SK-N-SH (cell line): ENCODE results near the gene ATP6V1B1.

Source experiments
- CTCF ChIP-seq: fragments of 200-600 bp; sonication (generic); IDR thresholded peaks from 2 replicates; pipeline ENCODE4 v1.6.1; 2017; ENCODE audit warnings: antibody characterized with exemption, mild to moderate bottlenecking, moderate library complexity
- EZH2phosphoT487 ChIP-seq: fragments of 200-600 bp; sonication (generic); IDR thresholded peaks from 2 replicates; pipeline ENCODE4 v1.6.1; 2017; ENCODE audit warnings: low read depth, mixed run types, mild to moderate bottlenecking, antibody characterized with exemption, moderate library complexity, borderline replicate concordance
- FOXJ3 ChIP-seq: sonication (generic); formaldehyde crosslinking; IDR thresholded peaks from 2 replicates; pipeline ENCODE4 v1.5.1; 2020; ENCODE audit warnings: mild to moderate bottlenecking, missing genetic modification reagents
- FOXM1 ChIP-seq: IDR thresholded peaks from 2 replicates; pipeline ENCODE4 v1.4.0; 2012; ENCODE audit warnings: low read depth, mild to moderate bottlenecking
- GABPA ChIP-seq: IDR thresholded peaks from 2 replicates; pipeline ENCODE4 v1.4.0; 2012; ENCODE audit warnings: low read depth, mild to moderate bottlenecking
- JUND ChIP-seq: IDR thresholded peaks from 2 replicates; pipeline ENCODE4 v1.4.0; 2012
- MAX ChIP-seq: IDR thresholded peaks from 2 replicates; pipeline ENCODE4 v1.4.0; 2012; ENCODE audit warnings: low read depth
- POLR2AphosphoS5 ChIP-seq: IDR thresholded peaks from 2 replicates; pipeline ENCODE4 v1.6.1; 2012; ENCODE audit warnings: low read depth, low read length
- RFX5 ChIP-seq: IDR thresholded peaks from 2 replicates; pipeline ENCODE4 v1.6.1; 2012; ENCODE audit warnings: mild to moderate bottlenecking, improper control_type of control experiment, low read length
- USF1 ChIP-seq: IDR thresholded peaks from 2 replicates; pipeline ENCODE4 v1.4.0; 2012; ENCODE audit warnings: low read depth, borderline replicate concordance
- USF2 ChIP-seq: fragments of 150-350 bp; IDR thresholded peaks from 2 replicates; pipeline ENCODE4 v1.6.1; 2017; ENCODE audit warnings: antibody characterized with exemption, low read length, low read depth, borderline replicate concordance
- YY1 ChIP-seq: IDR thresholded peaks from 2 replicates; pipeline ENCODE4 v1.4.0; 2012; ENCODE audit warnings: low read depth, mild to moderate bottlenecking
- TF ChIP-seq, protein P1 (sequence below): IDR thresholded peaks from 2 replicates; pipeline ENCODE4 v1.6.1; 2012; ENCODE audit warnings: mild to moderate bottlenecking, low read depth, low read length, moderate library complexity

- TF ChIP-seq POLR2AphosphoS5, result no peak
- TF ChIP-seq, protein P1, sequence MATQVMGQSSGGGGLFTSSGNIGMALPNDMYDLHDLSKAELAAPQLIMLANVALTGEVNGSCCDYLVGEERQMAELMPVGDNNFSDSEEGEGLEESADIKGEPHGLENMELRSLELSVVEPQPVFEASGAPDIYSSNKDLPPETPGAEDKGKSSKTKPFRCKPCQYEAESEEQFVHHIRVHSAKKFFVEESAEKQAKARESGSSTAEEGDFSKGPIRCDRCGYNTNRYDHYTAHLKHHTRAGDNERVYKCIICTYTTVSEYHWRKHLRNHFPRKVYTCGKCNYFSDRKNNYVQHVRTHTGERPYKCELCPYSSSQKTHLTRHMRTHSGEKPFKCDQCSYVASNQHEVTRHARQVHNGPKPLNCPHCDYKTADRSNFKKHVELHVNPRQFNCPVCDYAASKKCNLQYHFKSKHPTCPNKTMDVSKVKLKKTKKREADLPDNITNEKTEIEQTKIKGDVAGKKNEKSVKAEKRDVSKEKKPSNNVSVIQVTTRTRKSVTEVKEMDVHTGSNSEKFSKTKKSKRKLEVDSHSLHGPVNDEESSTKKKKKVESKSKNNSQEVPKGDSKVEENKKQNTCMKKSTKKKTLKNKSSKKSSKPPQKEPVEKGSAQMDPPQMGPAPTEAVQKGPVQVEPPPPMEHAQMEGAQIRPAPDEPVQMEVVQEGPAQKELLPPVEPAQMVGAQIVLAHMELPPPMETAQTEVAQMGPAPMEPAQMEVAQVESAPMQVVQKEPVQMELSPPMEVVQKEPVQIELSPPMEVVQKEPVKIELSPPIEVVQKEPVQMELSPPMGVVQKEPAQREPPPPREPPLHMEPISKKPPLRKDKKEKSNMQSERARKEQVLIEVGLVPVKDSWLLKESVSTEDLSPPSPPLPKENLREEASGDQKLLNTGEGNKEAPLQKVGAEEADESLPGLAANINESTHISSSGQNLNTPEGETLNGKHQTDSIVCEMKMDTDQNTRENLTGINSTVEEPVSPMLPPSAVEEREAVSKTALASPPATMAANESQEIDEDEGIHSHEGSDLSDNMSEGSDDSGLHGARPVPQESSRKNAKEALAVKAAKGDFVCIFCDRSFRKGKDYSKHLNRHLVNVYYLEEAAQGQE, result no peak
- no peak for TF ChIP-seq CTCF
- no peak for TF ChIP-seq YY1
- TF ChIP-seq EZH2phosphoT487, result no peak
- no peak for TF ChIP-seq USF2
- no peak for TF ChIP-seq FOXM1
- TF ChIP-seq GABPA, result no peak
- no peak for TF ChIP-seq FOXJ3 (CRISPR knock-in tag)
- no peak for TF ChIP-seq JUND
- TF ChIP-seq USF1, result no peak
- no peak for TF ChIP-seq MAX
- TF ChIP-seq RFX5, result no peak
These were observed 31.0 kb downstream of the ATP6V1B1 start for GRCh38 chr2:70966681-70967080.
